ENCODE data around the gene GJD3. TPM values are rescaled to one million over a fixed set of nuclear protein-coding genes. Genes with fewer than 3 reads are reported as not detected.

The GJD3 gene
- total RNA-seq, 4 donors from 2014 or later, result 0.83 to 3.8 TPM; not detected in 2

DNA sequence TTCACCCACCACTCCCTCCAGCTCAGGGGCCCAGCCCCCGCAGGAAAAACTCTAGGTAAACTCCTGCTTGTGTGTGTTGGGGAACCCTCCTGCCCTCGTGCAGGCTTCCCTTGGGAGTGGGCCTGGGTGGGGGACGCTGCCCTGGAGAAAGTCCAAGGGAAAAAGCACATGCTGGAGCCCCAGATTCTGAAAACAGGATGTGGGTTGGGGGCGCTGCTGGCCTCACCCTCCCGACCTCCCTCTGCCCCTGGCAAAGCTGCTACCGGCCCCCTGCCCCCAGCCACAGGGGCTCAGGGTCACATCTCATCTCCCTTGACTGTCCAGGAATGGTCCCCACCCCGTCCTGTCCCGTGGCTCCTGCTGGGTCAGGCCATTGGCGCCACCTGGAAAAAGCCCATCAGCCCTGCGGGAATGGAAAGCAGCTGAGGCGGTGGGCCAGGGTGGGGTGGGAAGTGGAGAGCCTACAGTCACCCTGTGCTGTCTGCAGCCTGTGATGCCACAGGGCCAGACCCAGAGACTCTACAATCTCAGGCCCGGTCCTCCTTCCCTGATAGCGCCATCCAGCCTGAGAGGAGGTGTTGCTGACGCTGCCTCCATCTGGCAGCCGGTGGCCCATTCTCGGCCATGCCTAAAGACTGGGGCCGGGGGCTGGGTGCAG is 2.5 kb upstream of the GJD3 start:
- DNase-seq, result no peak
- Histone ChIP-seq H3K4me3 (no peak overlapping the region), H3K4me1 (no peaks in the 10 kb centered on the region), H3K27me3 (no peaks in the 10 kb centered on the region), H3K9me3 (no peaks in the 10 kb centered on the region), H3K27ac (no peak overlapping the region), H3K36me3 (no peaks in the 10 kb centered on the region)
- TF ChIP-seq, protein P1, sequence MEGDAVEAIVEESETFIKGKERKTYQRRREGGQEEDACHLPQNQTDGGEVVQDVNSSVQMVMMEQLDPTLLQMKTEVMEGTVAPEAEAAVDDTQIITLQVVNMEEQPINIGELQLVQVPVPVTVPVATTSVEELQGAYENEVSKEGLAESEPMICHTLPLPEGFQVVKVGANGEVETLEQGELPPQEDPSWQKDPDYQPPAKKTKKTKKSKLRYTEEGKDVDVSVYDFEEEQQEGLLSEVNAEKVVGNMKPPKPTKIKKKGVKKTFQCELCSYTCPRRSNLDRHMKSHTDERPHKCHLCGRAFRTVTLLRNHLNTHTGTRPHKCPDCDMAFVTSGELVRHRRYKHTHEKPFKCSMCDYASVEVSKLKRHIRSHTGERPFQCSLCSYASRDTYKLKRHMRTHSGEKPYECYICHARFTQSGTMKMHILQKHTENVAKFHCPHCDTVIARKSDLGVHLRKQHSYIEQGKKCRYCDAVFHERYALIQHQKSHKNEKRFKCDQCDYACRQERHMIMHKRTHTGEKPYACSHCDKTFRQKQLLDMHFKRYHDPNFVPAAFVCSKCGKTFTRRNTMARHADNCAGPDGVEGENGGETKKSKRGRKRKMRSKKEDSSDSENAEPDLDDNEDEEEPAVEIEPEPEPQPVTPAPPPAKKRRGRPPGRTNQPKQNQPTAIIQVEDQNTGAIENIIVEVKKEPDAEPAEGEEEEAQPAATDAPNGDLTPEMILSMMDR (IDR thresholded peaks at IDR 0.05), result no peak
- no peak for TF ChIP-seq POLR2A (IDR thresholded peaks at IDR 0.05)
- intact Hi-C loops (cut with DNase I; ENCODE audit: low total_unique reads), result no loop called here

DNA sequence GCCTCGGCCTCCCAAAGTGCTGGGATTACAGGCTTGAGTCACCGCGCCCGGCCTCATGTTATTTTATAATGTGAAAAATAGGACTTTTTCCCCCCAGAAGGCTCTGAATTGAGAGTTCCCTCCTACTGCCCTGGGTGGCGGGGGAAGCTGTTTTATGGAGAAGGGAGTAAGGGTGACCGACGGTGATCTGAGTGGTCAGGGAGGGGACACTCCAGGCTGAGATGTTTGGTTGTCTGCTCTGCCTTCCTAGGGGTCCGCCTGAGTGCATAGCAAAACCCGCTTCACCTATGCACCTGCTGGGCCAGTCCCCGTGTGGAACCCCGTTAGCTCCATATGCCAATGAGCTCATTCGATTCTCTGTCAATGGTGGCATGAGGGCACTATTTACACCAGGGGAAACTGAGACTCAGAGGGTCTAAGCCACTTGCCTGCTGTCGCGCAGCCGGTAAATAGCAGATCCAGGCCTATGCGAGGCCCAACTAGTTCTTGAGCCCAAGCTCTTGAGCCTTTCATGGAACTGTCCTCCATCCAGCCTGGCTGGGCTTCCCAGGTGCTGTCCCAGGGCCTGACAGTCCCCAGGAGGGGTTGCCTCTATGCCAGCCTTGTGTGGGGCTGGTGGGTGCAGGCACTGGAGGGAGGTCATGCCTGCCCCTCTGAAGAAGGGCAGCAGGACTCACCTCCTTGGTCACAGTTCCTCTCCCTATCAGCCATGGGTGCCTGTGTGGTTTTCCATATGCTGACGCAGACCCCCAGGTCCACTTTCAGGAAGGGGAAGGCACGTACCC is 1.7 kb upstream of the GJD3 start:
- no peak for TF ChIP-seq POLR2A (IDR thresholded peaks at IDR 0.05)
- TF ChIP-seq, protein P1 (IDR thresholded peaks at IDR 0.05), result no peak
- Histone ChIP-seq H3K27ac (no peak overlapping the region), H3K9me3 (no peaks in the 10 kb centered on the region), H3K27me3 (no peaks in the 10 kb centered on the region), H3K36me3 (no peaks in the 10 kb centered on the region), H3K4me1 (no peaks in the 10 kb centered on the region), H3K4me3 (no peak overlapping the region)
- intact Hi-C loops (cut with DNase I; ENCODE audit: low total_unique reads), result no loop called here
- no peak for DNase-seq

DNA sequence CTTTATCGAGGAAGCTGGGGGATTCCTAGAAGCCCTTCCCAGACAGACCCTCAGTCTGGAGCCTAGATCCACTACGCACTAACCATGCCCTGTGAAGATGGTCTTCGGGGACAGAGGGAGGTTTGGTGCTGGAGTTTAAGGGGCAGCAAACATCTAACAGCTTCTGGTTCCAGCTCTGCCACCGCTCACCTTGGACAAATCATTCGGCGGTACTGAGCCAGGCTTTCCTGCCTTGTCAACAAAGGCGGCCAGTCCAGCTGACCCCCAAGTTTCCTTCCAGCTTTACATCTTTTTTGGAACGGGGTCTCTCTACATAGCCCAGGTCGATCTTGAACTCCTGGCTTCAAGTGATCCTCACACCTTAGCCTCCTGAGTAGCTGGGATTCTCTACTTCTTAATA is 369 bp upstream of the GJD3 start:
- Histone ChIP-seq H3K4me1 (no peaks in the 10 kb centered on the region), H3K9me3 (no peaks in the 10 kb centered on the region), H3K27me3 (no peaks in the 10 kb centered on the region), H3K27ac (no peak overlapping the region), H3K4me3 (no peak overlapping the region), H3K36me3 (no peaks in the 10 kb centered on the region)
- DNase-seq, result no peak
- intact Hi-C loops (cut with DNase I; ENCODE audit: low total_unique reads), result no loop called here
- TF ChIP-seq, protein P1 (IDR thresholded peaks at IDR 0.05), result no peak
- TF ChIP-seq POLR2A (IDR thresholded peaks at IDR 0.05), result no peak

DNA sequence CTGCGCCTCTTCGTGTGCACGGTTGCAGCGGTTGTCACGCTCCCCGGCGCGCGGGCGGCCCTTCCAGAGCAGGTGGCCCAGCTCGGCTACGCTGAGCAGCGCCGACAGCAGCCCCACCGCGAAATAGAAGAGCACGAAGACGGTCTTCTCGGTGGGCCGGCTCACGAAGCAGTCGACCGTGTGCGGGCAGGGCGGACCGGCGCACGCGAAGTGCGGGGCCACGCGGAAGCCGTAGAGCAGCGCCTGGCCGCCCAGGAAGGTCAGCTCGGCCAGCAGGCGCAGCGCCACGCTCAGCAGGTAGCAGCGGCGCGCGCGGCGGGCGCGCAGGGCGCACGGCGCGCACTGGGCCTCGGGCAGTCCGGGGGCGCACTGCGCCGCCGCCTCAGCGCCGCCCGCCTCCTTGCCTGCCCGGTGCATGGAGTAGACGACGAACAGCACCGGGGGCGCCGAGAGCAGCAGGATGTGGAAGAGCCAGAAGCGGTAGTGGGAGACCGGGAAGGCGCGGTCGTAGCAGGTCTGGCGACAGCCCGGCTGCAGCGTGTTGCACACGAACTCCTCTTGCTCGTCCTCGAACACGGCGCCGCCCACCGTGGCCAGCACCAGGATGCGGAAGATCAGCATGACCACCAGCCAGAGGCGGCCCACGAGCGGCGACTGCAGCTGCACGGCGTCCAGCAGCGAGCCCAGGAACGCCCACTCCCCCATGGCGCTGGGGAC is 1.3 kb downstream of the GJD3 start:
- TF ChIP-seq, protein P1 (IDR thresholded peaks at IDR 0.05), result no peak
- peak in 1 of 2 donors; percentile 5 for TF ChIP-seq POLR2A (IDR thresholded peaks at IDR 0.05)
- no peaks in the 10 kb centered on the region for H3K9me3 ChIP-seq
- H3K27ac ChIP-seq, result no peak overlapping the region
- H3K27me3 ChIP-seq, result no peaks in the 10 kb centered on the region
- H3K4me1 ChIP-seq, result no peaks in the 10 kb centered on the region
- DNase-seq, result no peak
- intact Hi-C loops (cut with DNase I; ENCODE audit: low total_unique reads), result no loop called here
- H3K36me3 ChIP-seq, result no peaks in the 10 kb centered on the region
- peak overlapping the region; percentile 13 to 38 for H3K4me3 ChIP-seq

DNA sequence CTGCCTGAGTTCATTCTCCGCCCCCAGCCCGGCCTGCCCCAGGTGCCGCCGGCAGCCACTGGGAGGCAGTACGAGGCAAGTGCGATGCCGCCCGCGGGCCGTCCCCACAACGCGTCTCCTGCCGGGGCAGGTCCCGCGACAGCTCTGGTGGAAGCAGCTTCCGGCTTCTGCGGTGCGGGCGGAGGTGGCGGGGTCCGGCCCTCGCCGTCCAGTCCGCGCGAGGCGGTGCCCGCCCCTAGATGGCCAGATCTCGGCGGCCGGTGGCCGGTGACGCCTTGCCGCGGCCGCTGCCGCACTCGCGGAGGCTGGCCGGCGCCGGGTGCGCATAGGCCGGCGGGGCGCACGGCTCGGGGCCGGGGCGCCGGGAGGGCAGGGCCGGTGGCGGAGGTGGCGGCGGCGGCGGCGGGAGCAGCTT is 1.8 kb downstream of the GJD3 start:
- TF ChIP-seq, protein P1 (IDR thresholded peaks at IDR 0.05), result peak; percentile 14 to 49 (median 38)
- TF ChIP-seq POLR2A (IDR thresholded peaks at IDR 0.05), result no peak
- peak in 1 of 2 donors; percentile 32 for DNase-seq

More for the DNA sequence above, 1.8 kb downstream of the GJD3 start:
- no peaks in the 10 kb centered on the region for H3K27me3 ChIP-seq
- no peaks in the 10 kb centered on the region for H3K36me3 ChIP-seq
- no peak overlapping the region for H3K27ac ChIP-seq
- intact Hi-C loops (cut with DNase I; ENCODE audit: low total_unique reads), result no loop called here
- H3K4me1 ChIP-seq, result no peaks in the 10 kb centered on the region
- no peaks in the 10 kb centered on the region for H3K9me3 ChIP-seq
- peak overlapping the region in 1 of 2 donors; percentile 38 for H3K4me3 ChIP-seq

Data from uterus (tissue), 4 donors.